SKM-1 treated with dmso at 0.1 percent for 144 hours (cell line): ENCODE data around the gene RTN4.
"Not testable (repeated sequence)": the region's sequence is repeated elsewhere in the genome, so short reads cannot be mapped to it uniquely, and the experiment has no call there.

ENCODE experiments used
- DNase-seq: peaks from one replicate; lab custom pipeline; 2025; ENCODE audit not compliant: unreplicated experiment; lab: John Stamatoyannopoulos, UW

The RTN4 gene

GRCh38 chr2:55073000-55073983 lies 23.0 kb upstream of the RTN4 start:
- no peak for DNase-seq

GRCh38 chr2:55063713-55064323 lies 13.6 kb upstream of the RTN4 start:
- no peak for DNase-seq

- DNase-seq, result no peak
Observed at GRCh38 chr2:55063226-55063625, 13.0 kb upstream of the RTN4 start.

- DNase-seq, result no peak
Observed at GRCh38 chr2:55062754-55063153, 12.5 kb upstream of the RTN4 start.

- no peak for DNase-seq
Observed at GRCh38 chr2:55061523-55062344, 11.5 kb upstream of the RTN4 start.

- no peak for DNase-seq
Observed at GRCh38 chr2:55059793-55060192, 9.5 kb upstream of the RTN4 start.

- DNase-seq, result no peak
Observed at GRCh38 chr2:55057474-55057873, 7.2 kb upstream of the RTN4 start.

GRCh38 chr2:55056024-55056521 lies 5.8 kb upstream of the RTN4 start:
- DNase-seq, result no peak

- no peak for DNase-seq
Observed at GRCh38 chr2:55054106-55054875, 4.0 kb upstream of the RTN4 start.

- not testable (repeated sequence) for DNase-seq
Observed at GRCh38 chr2:55053225-55053624, 3.0 kb upstream of the RTN4 start.

- DNase-seq, result no peak
Observed at GRCh38 chr2:55052129-55053061, 2.1 kb upstream of the RTN4 start.

- DNase-seq, result no peak
Observed at GRCh38 chr2:55051026-55051866, 995 bp upstream of the RTN4 start.

GRCh38 chr2:55049821-55050099 lies 491 bp downstream of the RTN4 start:
- no peak for DNase-seq

GRCh38 chr2:55049043-55049820 lies 1.0 kb downstream of the RTN4 start:
- DNase-seq, result peak; percentile 71

- peak; percentile 14 for DNase-seq
Observed at GRCh38 chr2:55048508-55049042, 1.7 kb downstream of the RTN4 start.

GRCh38 chr2:55047677-55048299 lies 2.5 kb downstream of the RTN4 start:
- peak; percentile 86 for DNase-seq

- DNase-seq, result no peak
Observed at GRCh38 chr2:55045780-55046179, 4.5 kb downstream of the RTN4 start.
